Measurements from ENCODE around the gene SNX25. TPM values are rescaled to one million over a fixed set of nuclear protein-coding genes. Genes with fewer than 3 reads are reported as not detected.

SNX25 gene
- total and polyA plus RNA-seq, 2 experiments from 2014 or later: 6.9 to 25.0 TPM

- TF ChIP-seq ZNF462 (CRISPR knock-in tag; IDR thresholded peaks at IDR 0.05) (no peak), REST (IDR thresholded peaks at IDR 0.05; ENCODE audit: unreplicated experiment) (no peak)
Measured at GRCh38 chr4:185179488-185179887, 29.9 kb upstream of the SNX25 start (continued).

- ATAC-seq (peak; percentile 25), DNase-seq (ENCODE audit: low spot score) (peak; percentile 60)
- H3K27me3 Mint-ChIP-seq (ENCODE audit: insufficient read depth, low read depth, poor library complexity): peaks cover 3% of the 10 kb centered on the region
- Histone ChIP-seq H3K4me3 (no peak overlapping the region), H3F3A (replicated peaks; ENCODE audit: low read depth) (no peaks in the 10 kb centered on the region), H3K27me3 (ENCODE audit: insufficient read depth) (no peaks in the 10 kb centered on the region), H3K4me2 (peak overlapping the region; percentile 12; the same call in 1 of the 2 replicates), H3K27ac (ENCODE audit: low read depth) (no peak overlapping the region), H4K20me1 (replicated peaks; ENCODE audit: insufficient read depth) (no peaks in the 10 kb centered on the region), H3K9me2 (ENCODE audit: insufficient read depth) (no peaks in the 10 kb centered on the region), H3K36me3 (ENCODE audit: insufficient read depth) (no peaks in the 10 kb centered on the region), H3K79me2 (replicated peaks; ENCODE audit: insufficient read depth) (0 out of 2 replicates have a peak, but pooled peaks cover 9% of the 10 kb centered on the region), H2AFZ (no peak overlapping the region), H3K4me1 (ENCODE audit: insufficient read depth) (peaks cover 26% of the 10 kb centered on the region)
- H3K36me3 Mint-ChIP-seq (ENCODE audit: low read depth): no peaks in the 10 kb centered on the region; the same call in 2 of the 3 replicates
- no peak overlapping the region; the same call in 1 of the 2 replicates for H3K27ac Mint-ChIP-seq
- H3K9me3 Mint-ChIP-seq: no peaks in the 10 kb centered on the region
- peaks cover 29% of the 10 kb centered on the region for H3K4me1 Mint-ChIP-seq
- H3K4me3 Mint-ChIP-seq: peak overlapping the region; percentile 16; the same call in 1 of the 3 replicates
- TF ChIP-seq CTCF (conservative IDR thresholded peaks at IDR 0.05; ENCODE audit: low read depth in 2 of 2): no peak
Measured at GRCh38 chr4:185182239-185182638, 27.2 kb upstream of the SNX25 start.

Data from GM23338 (cell line).